Duodenal mucosa (tissue), 2 donors: ENCODE results near the gene DPH1.

Experiments
- H3K27ac ChIP-seq: one replicate; pipeline ENCODE4 v1.7.0; 2013; ENCODE audit warnings: low read depth, low read length
- H3K27me3 ChIP-seq, 2 donors: one replicate each; pipeline ENCODE4 v1.7.0; 2013; ENCODE audit warnings: low read length in 2 of 2, control low read depth in 1 of 2; ENCODE audit not compliant: insufficient read depth in 2 of 2, control insufficient read depth in 1 of 2
- H3K36me3 ChIP-seq, 2 donors: one replicate each; pipeline ENCODE4 v1.7.0; 2013; ENCODE audit warnings: low read length in 2 of 2, control low read depth in 1 of 2; ENCODE audit not compliant: insufficient read depth in 2 of 2, control insufficient read depth in 1 of 2
- H3K4me1 ChIP-seq, 2 donors: one replicate each; pipeline ENCODE4 v1.7.0; 2013; ENCODE audit warnings: low read length in 2 of 2, control low read depth in 1 of 2; ENCODE audit not compliant: insufficient read depth in 2 of 2, control insufficient read depth in 1 of 2
- H3K4me3 ChIP-seq, 2 donors: one replicate each; pipeline ENCODE4 v1.7.0; 2013; ENCODE audit warnings: low read length in 2 of 2, low read depth in 1 of 2
- H3K9ac ChIP-seq, 2 donors: one replicate each; pipeline ENCODE4 v1.7.0; 2013; ENCODE audit warnings: low read length in 2 of 2, low read depth in 1 of 2
- H3K9me3 ChIP-seq, 2 donors: one replicate each; pipeline ENCODE4 v1.7.0; 2013; ENCODE audit warnings: low read length in 2 of 2, control low read depth in 1 of 2; ENCODE audit not compliant: control insufficient read depth in 1 of 2

Gene DPH1

DNA sequence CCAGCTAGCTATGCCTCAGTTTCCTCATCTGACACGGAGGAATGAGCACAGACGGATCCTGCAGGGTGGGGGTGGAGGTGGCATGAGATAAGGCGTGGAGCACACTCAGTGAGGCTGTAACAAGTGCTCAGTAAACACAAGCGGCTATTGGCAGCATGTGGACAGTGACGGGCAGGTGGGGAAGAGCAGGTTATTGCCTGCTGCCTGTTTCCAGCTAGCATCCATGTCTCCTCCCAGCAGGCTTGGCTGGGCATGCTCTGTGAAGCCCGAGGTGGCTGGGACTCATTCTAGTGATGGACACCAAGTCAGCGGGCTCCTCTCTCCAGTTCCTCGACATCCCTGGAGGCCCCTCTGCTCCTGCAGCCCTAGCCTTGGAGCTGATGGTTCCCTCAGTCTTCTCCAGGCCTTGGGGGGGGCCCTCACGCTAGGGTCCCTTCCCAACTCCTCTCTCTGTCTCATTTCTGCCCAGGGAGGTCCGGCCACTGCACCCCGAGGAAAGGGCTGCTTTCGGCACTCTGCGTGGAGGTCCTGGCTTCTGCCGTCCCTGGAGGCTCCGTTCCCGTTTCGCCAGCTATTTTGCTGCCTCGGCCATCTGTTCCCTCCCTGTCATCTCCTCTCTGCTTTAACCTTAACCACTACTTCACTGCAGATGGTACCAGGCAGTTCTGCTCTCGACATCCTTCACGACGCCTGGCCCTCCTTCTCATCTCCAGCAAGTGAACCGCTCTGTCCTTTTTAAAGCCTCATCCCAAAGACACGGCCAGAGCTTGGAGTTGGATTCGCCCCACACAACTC is 11.0 kb upstream of the DPH1 start:
- no peak overlapping the region for H3K27ac ChIP-seq
- peaks cover under 1 to 5% of the 10 kb centered on the region in 2 donors for H3K4me1 ChIP-seq
- H3K27me3 ChIP-seq, result peaks cover 34 to 50% of the 10 kb centered on the region in 2 donors
- H3K36me3 ChIP-seq, result no peaks in the 10 kb centered on the region
- H3K9ac ChIP-seq, result no peak overlapping the region
- H3K4me3 ChIP-seq, result no peak overlapping the region
- no peaks in the 10 kb centered on the region for H3K9me3 ChIP-seq

DNA sequence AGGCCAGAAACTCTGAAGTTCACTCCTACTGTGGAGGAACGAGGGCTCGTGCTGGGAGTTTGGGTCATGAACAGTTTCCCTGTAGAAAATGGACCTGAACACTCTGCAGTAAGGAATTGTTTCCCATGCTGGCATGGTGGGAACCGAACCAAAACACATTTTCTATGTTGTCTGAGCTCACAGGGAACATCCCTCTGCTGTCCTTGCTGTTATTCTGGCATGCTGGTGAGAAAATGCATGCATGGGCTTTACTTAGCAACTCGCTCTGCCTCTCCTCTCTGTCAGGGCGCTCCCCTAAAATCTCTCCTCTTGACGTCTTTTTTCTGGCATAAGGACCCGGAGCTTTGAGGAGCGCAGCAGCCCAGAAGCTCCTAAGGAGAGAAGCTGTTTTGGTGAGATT is 10.2 kb upstream of the DPH1 start:
- H3K9ac ChIP-seq, result no peak overlapping the region
- peaks cover 6 to 12% of the 10 kb centered on the region in 2 donors for H3K4me1 ChIP-seq
- no peaks in the 10 kb centered on the region for H3K36me3 ChIP-seq
- H3K4me3 ChIP-seq, result no peak overlapping the region
- no peaks in the 10 kb centered on the region for H3K9me3 ChIP-seq
- H3K27me3 ChIP-seq, result peaks cover 42 to 58% of the 10 kb centered on the region in 2 donors
- no peak overlapping the region for H3K27ac ChIP-seq

DNA sequence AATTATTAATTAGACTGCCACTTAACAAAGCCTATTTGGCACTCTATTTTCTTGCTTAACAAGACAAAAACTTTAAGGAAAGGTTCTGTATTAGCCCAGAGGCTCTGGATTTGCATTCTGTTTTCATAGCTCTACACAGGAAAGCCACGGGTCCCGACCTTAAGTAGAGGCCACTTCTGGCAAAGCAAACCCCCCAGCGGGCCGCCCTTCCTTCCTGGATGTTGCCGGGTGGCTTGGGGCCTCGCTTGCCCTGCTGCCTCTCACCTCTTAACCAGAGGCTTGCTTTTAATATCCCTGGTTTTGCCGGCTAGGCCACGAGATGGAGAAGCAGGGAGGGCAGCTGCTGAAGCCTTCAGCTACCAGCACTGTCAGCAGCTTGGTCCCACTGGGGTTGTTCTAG is 9.2 kb upstream of the DPH1 start:
- H3K4me1 ChIP-seq, result peaks cover 7 to 16% of the 10 kb centered on the region in 2 donors
- no peak overlapping the region for H3K9ac ChIP-seq
- no peaks in the 10 kb centered on the region for H3K9me3 ChIP-seq
- peaks cover 41 to 68% of the 10 kb centered on the region in 2 donors for H3K27me3 ChIP-seq
- H3K4me3 ChIP-seq, result no peak overlapping the region
- H3K36me3 ChIP-seq, result no peaks in the 10 kb centered on the region
- no peak overlapping the region for H3K27ac ChIP-seq

DNA sequence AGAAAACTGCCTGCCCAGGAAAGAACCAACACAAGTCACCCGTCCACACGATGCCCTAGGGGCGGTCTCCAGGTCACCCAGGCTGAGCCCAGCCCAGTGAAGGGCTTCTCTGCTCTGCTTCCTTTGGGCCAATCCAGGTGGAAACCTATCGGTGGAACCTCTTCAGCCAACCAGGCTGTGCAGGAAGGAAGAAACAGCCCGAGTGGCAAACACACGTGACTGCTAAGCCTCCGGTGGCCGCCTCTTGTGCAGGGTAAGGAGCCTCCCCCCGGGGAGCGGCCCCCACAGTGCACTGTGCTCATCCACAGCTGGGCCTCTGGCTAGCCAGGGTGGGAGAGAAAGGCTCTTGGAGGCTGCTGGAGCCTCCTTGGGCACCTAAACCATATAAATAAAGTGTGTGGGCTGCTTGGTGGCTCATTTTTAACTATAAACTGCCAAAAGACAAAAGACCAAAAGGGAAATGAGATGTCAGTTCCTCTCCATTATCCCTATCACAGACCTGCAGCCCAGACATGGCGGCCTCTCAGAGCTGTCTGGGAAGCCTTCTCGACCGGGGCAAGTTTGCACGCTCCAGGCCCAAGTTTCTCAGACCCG is 7.2 kb upstream of the DPH1 start:
- no peak overlapping the region for H3K9ac ChIP-seq
- H3K9me3 ChIP-seq, result no peaks in the 10 kb centered on the region
- H3K4me1 ChIP-seq, result peaks cover 13 to 16% of the 10 kb centered on the region in 2 donors
- peaks cover 47 to 70% of the 10 kb centered on the region in 2 donors for H3K27me3 ChIP-seq
- H3K4me3 ChIP-seq, result no peak overlapping the region
- no peak overlapping the region for H3K27ac ChIP-seq
- no peaks in the 10 kb centered on the region for H3K36me3 ChIP-seq

DNA sequence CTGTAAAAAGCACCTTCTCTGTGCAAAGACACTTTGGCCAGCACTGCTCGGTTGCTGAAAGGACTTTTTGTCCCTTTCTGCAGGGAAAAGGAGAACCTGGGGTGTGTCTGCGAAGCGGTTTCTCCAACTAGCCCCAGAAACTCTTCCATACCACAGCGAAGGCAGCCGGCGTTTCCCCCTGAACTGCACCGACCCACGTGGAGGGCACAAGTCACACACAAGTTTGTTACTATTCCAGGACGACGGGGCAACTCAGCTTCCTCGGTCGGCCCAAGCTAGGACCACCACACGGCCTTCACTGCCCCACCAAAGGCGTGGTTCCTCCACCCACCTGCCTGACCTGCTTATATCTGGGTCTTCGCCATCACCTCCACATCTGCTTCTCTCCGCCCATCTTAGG is 6.7 kb upstream of the DPH1 start:
- H3K27me3 ChIP-seq, result peaks cover 52 to 70% of the 10 kb centered on the region in 2 donors
- no peaks in the 10 kb centered on the region for H3K36me3 ChIP-seq
- no peak overlapping the region for H3K4me3 ChIP-seq
- H3K9ac ChIP-seq, result no peak overlapping the region
- H3K9me3 ChIP-seq, result no peaks in the 10 kb centered on the region
- peaks cover 13 to 16% of the 10 kb centered on the region in 2 donors for H3K4me1 ChIP-seq
- H3K27ac ChIP-seq, result no peak overlapping the region

DNA sequence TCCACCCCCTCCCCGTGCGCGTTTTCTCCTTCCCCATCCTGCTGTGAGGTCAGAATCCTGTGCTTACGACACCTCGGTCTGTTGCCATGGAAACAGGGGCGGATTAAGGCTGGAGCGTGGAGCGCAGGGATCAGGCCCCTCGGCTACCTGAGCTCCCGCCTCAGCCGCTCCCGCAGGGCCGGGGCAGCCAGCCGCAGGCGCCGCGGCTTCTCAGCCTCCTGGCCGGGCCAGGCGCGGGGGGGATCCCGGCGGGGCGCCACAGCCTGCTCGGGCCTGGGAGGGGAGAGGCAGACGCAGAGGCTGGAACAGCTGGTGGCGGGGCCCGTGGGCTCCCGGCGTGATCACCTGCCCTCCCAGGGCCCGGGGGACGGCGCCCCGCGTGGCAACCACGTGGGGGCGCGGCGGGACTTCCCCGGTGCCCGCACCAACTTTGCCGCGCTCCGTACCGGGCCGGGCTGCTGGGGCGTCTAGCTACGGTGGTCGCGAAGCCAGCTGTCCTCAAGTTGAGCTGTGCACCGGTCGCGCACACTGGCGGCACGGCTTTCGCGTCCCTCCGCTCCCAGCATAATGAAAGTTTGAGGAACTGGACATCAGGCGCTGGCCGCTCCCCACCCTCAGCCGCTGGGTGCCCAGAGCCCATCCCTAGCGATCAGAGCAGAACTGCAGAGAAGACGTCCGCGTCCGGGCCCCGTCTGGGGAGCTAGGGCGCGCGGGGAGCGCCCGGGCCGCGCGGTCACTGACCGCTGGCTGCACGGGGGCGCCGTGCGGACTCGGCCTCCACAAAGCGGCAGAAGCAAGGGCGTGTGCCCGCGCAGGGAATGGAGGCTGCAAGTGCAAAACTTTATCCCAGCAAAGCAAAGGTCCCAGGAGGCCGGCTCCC is 6.0 kb upstream of the DPH1 start:
- no peak overlapping the region for H3K27ac ChIP-seq
- H3K4me1 ChIP-seq, result peaks cover 13 to 16% of the 10 kb centered on the region in 2 donors
- H3K9ac ChIP-seq, result no peak overlapping the region
- peaks cover 51 to 70% of the 10 kb centered on the region in 2 donors for H3K27me3 ChIP-seq
- peak overlapping the region; percentile 50 to 53 for H3K4me3 ChIP-seq
- H3K36me3 ChIP-seq, result no peaks in the 10 kb centered on the region
- no peaks in the 10 kb centered on the region for H3K9me3 ChIP-seq

DNA sequence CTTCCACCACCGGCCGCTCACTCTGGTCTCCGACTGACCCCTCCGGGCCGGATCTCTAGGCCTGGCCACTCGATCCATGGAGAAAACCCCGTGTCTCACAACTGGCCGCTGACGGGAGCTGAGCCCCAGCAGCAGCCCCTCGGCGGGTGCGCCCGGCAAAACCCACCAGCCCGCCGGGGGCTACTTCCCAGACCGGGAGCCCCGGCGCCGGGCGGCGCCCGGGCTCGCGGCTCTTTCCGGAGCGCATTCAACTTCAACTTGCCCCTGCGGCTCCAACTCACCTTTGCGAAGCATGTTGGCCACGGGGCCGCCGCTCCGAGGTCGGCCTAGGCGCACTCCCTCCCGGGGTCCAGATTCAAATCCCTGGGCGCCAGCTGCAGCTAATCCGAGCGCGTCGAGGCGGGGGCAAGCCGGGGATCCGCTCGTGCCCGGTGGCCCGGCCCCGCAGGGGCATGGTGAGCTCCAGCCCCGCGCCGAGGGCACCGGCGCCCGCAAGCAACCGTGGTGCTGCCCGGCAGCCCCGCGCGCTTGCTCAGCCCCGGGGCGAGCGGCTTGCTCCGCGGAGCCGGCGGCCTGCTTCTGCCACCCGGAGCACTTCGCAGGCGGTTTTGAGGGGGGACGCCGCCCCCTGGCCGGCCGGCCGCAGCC is 5.3 kb upstream of the DPH1 start:
- H3K27ac ChIP-seq, result no peak overlapping the region
- no peak overlapping the region for H3K9ac ChIP-seq
- no peaks in the 10 kb centered on the region for H3K36me3 ChIP-seq
- H3K4me3 ChIP-seq, result peak overlapping the region; percentile 50 to 64
- H3K4me1 ChIP-seq, result peaks cover 13 to 18% of the 10 kb centered on the region in 2 donors
- no peaks in the 10 kb centered on the region for H3K9me3 ChIP-seq
- H3K27me3 ChIP-seq, result peaks cover 45 to 66% of the 10 kb centered on the region in 2 donors

DNA sequence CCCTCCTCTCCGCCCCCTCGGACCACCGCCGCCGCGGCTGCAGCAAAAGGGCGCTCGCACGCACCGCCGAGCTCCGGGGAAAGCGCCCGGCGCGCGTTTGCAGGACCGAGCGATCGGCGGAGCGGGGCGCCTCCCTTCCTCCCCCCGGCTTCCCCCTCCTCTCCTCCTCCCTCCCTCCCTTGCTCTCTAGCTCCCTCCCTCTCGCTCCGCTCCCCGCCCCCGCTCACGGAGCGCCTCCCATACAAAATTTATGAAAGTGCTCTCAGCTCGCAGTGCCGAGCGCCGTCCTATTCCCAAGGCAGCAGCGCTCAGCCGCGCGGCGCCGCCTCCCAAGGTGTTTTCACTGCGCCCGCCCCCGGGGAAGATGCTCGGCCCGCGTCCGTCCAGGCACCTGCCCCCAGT is 4.7 kb upstream of the DPH1 start, which contains the start of gene RTN4RL1:
RTN4RL1 (minus strand) TSS at position 115 of the 402 bp plus-strand sequence. CDS start 469 bp downstream, outside the sequence.
- Histone ChIP-seq H3K36me3 (no peaks in the 10 kb centered on the region), H3K27me3 (peaks cover 43 to 62% of the 10 kb centered on the region in 2 donors), H3K4me3 (peak within 1 kb of the TSS; percentile 50 to 64), H3K27ac (no peak within 1 kb of the TSS), H3K4me1 (peaks cover 13 to 19% of the 10 kb centered on the region in 2 donors), H3K9ac (peak within 1 kb of the TSS in 1 of 2 donors; percentile 25), H3K9me3 (no peaks in the 10 kb centered on the region)

DNA sequence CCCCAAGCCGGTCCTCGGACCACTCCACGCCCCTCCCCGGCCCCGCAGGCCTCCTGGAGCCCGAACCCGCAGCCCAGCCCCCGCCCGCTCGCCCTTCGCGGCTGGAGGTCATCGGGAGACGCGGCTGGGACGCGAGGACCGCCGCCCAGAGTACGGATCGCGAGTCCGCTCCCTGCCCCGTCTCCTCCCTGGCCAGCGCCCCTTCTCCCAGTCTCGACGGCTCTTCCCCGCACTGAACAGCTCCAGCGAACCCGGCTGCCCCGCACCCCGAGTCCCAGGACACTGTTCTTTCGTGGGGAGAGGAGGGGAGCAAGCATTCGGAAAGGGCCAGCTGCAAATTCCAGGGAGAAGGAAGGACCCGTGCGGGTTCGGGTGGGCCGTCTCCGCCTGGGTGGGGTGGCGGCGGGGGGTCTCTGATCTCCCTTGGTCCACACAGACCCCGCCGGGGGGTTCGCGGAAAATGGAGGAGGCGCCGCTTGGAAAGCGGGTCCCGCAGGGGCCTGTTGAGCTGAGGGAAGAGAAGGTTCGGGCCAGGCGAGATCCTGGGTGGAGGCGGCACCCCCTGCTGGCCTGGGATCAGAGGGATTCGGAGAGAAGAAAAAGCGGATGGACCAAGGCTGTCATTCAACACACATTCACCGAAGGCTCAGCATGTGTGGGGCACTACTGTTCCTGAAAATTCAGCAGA is 4.2 kb upstream of the DPH1 start:
- no peaks in the 10 kb centered on the region for H3K9me3 ChIP-seq
- peaks cover 16 to 22% of the 10 kb centered on the region in 2 donors for H3K4me1 ChIP-seq
- no peaks in the 10 kb centered on the region for H3K36me3 ChIP-seq
- H3K27ac ChIP-seq, result no peak overlapping the region
- peak overlapping the region; percentile 50 to 64 for H3K4me3 ChIP-seq
- peak overlapping the region in 1 of 2 donors; percentile 25 for H3K9ac ChIP-seq
- peaks cover 42 to 61% of the 10 kb centered on the region in 2 donors for H3K27me3 ChIP-seq
